Epidermal melanocyte (primary cell): ENCODE data around the gene CRHR2.

ENCODE experiments used
- DNase-seq: peaks from one replicate; pipeline ENCODE4 v3.0.0; 2011; ENCODE audit warnings: low spot score; ENCODE audit not compliant: insufficient read length

CRHR2 gene

GRCh38 chr7:30683306-30683705 lies 1.1 kb upstream of the CRHR2 start:
- no peak for DNase-seq

- DNase-seq = no peak
Observed at GRCh38 chr7:30681815-30682211, 443 bp downstream of the CRHR2 start.

GRCh38 chr7:30681331-30681797 lies 892 bp downstream of the CRHR2 start:
- no peak for DNase-seq

- DNase-seq = no peak
Observed at GRCh38 chr7:30679664-30680063, 2.6 kb downstream of the CRHR2 start.

GRCh38 chr7:30678805-30679204 lies 3.5 kb downstream of the CRHR2 start:
- DNase-seq = no peak

GRCh38 chr7:30674876-30675275 lies 7.4 kb downstream of the CRHR2 start:
- no peak for DNase-seq

GRCh38 chr7:30674420-30674819 lies 7.8 kb downstream of the CRHR2 start:
- no peak for DNase-seq

GRCh38 chr7:30671793-30672465 lies 10.3 kb downstream of the CRHR2 start:
- DNase-seq = peak; percentile 50

- no peak for DNase-seq
Observed at GRCh38 chr7:30668102-30668501, 14.2 kb downstream of the CRHR2 start.

GRCh38 chr7:30667172-30667571 lies 15.1 kb downstream of the CRHR2 start:
- DNase-seq = no peak

GRCh38 chr7:30665449-30665848 lies 16.8 kb downstream of the CRHR2 start:
- DNase-seq = no peak

- no peak for DNase-seq
Observed at GRCh38 chr7:30665043-30665442, 17.2 kb downstream of the CRHR2 start.

GRCh38 chr7:30664184-30664885 lies 17.9 kb downstream of the CRHR2 start:
- no peak for DNase-seq

GRCh38 chr7:30663414-30663813 lies 18.8 kb downstream of the CRHR2 start:
- DNase-seq = no peak

GRCh38 chr7:30662431-30662939 lies 19.8 kb downstream of the CRHR2 start:
- no peak for DNase-seq

GRCh38 chr7:30661926-30662325 lies 20.3 kb downstream of the CRHR2 start:
- no peak for DNase-seq

GRCh38 chr7:30660331-30661255 lies 21.7 kb downstream of the CRHR2 start:
- DNase-seq = no peak

GRCh38 chr7:30659312-30659711 lies 22.9 kb downstream of the CRHR2 start:
- DNase-seq = no peak

- no peak for DNase-seq
Observed at GRCh38 chr7:30658479-30659074, 23.7 kb downstream of the CRHR2 start.

- DNase-seq = no peak
Observed at GRCh38 chr7:30657131-30657530, 25.1 kb downstream of the CRHR2 start.
